Neural cell (in vitro differentiated cells): ENCODE results near the gene SLCO3A1. TPM values are rescaled to one million over a fixed set of nuclear protein-coding genes. Genes with fewer than 3 reads are reported as not detected.

Experiments
- H2AFZ ChIP-seq: fragments of 200-600, 300-800 bp; sonication (generic), shearing (Covaris generic); 2 replicates; pipeline ENCODE4 v1.6.0; 2014; ENCODE audit warnings: low read depth, mild to moderate bottlenecking, antibody characterized with exemption, low read length, moderate library complexity
- H3F3A ChIP-seq: fragments of 200-600 bp; shearing (Covaris generic); 2 replicates; pipeline ENCODE4 v1.6.1; 2016; ENCODE audit warnings: mild to moderate bottlenecking, moderate library complexity, mixed read lengths, antibody characterized with exemption, low read length; ENCODE audit not compliant: insufficient read depth, poor library complexity, severe bottlenecking
- H3K27ac ChIP-seq: fragments of 200-600, 300-800 bp; sonication (generic), shearing (Covaris generic); 2 replicates; pipeline ENCODE4 v1.5.1; 2014; ENCODE audit warnings: mild to moderate bottlenecking, low read length, moderate library complexity
- H3K27me3 ChIP-seq: fragments of 300-800, 200-600 bp; sonication (generic), shearing (Covaris generic); 2 replicates; pipeline ENCODE4 v1.6.0; 2014; ENCODE audit warnings: mild to moderate bottlenecking, low read depth, low read length, moderate library complexity; ENCODE audit not compliant: insufficient read depth
- H3K36me3 ChIP-seq: fragments of 300-800, 200-600 bp; sonication (generic), shearing (Covaris generic); 2 replicates; pipeline ENCODE4 v1.5.1; 2014; ENCODE audit warnings: mild to moderate bottlenecking, antibody characterized with exemption, low read length, moderate library complexity; ENCODE audit not compliant: insufficient read depth
- H3K4me2 ChIP-seq: fragments of 300-800, 200-600 bp; sonication (generic), shearing (Covaris generic); 2 replicates; pipeline ENCODE4 v1.6.0; 2014; ENCODE audit warnings: mild to moderate bottlenecking, low read length
- H3K4me3 ChIP-seq: fragments of 300-800, 200-600 bp; sonication (generic), shearing (Covaris generic); 2 replicates; pipeline ENCODE4 v1.5.1; 2014; ENCODE audit warnings: mild to moderate bottlenecking, low read length, moderate library complexity
- H3K79me2 ChIP-seq: fragments of 200-600 bp; shearing (Covaris generic); replicated peaks from 2 replicates; pipeline ENCODE4 v1.6.0; 2014; ENCODE audit warnings: mild to moderate bottlenecking, low read length, moderate library complexity; ENCODE audit not compliant: insufficient read depth
- H3K9ac ChIP-seq: fragments of 300-800, 200-600 bp; sonication (generic), shearing (Covaris generic); 2 replicates; pipeline ENCODE4 v1.6.1; 2016; ENCODE audit warnings: mild to moderate bottlenecking, low read length, mixed read lengths
- H3K9me2 ChIP-seq: fragments of 200-600 bp; shearing (Covaris generic); 2 replicates; pipeline ENCODE4 v1.6.1; 2016; ENCODE audit warnings: mild to moderate bottlenecking, low read length, mixed read lengths; ENCODE audit not compliant: insufficient read depth
- H3K9me3 ChIP-seq: fragments of 200-600, 300-800 bp; sonication (generic), shearing (Covaris generic); 2 replicates; pipeline ENCODE4 v1.6.1; 2016; ENCODE audit warnings: mild to moderate bottlenecking, mixed run types, low read length, moderate library complexity, mixed read lengths
- H4K20me1 ChIP-seq: fragments of 200-600 bp; shearing (Covaris generic); 2 replicates; pipeline ENCODE4 v1.6.1; 2016; ENCODE audit warnings: mild to moderate bottlenecking, mixed run types; ENCODE audit not compliant: insufficient read depth
- EP300 ChIP-seq: fragments of 450-650 bp; conservative IDR thresholded peaks from 2 replicates; pipeline ENCODE4 v1.6.1; 2014; ENCODE audit warnings: antibody characterized with exemption, mild to moderate bottlenecking, moderate library complexity; ENCODE audit not compliant: poor library complexity, severe bottlenecking
- EZH2 ChIP-seq: fragments of 200-600, 300-800 bp; shearing (Covaris generic), sonication (generic); IDR thresholded peaks from 2 replicates; pipeline ENCODE4 v1.6.1; 2014; ENCODE audit warnings: antibody characterized with exemption, low read length, borderline replicate concordance, mild to moderate bottlenecking; ENCODE audit not compliant: insufficient read depth, poor library complexity, severe bottlenecking
- MXI1 ChIP-seq: fragments of 450-650 bp; conservative IDR thresholded peaks from 2 replicates; pipeline ENCODE4 v1.6.1; 2014; ENCODE audit warnings: antibody characterized with exemption, mild to moderate bottlenecking; ENCODE audit not compliant: poor library complexity, severe bottlenecking
- POLR2AphosphoS5 ChIP-seq: IDR thresholded peaks from 2 replicates; pipeline ENCODE4 v1.6.1; 2012
- RAD21 ChIP-seq: fragments of 450-650 bp; conservative IDR thresholded peaks from 2 replicates; pipeline ENCODE4 v1.6.1; 2014; ENCODE audit warnings: antibody characterized with exemption, mild to moderate bottlenecking, moderate library complexity
- SMC3 ChIP-seq: fragments of 450-650 bp; conservative IDR thresholded peaks from 2 replicates; pipeline ENCODE4 v1.6.1; 2014; ENCODE audit warnings: antibody characterized with exemption, mild to moderate bottlenecking, moderate library complexity; ENCODE audit not compliant: poor library complexity
- TAF1 ChIP-seq: IDR thresholded peaks from 2 replicates; pipeline ENCODE4 v1.6.1; 2012; ENCODE audit warnings: low read depth
- polyA plus RNA-seq: library from polyadenylated mRNA; depleted of rRNA; stranded (reverse); fragments of >200 nt; gene quantifications from 2 replicates; pipeline ENCODE4 v1.2.3, GENCODE V29; 2014
- TF ChIP-seq, protein P1 (sequence below): fragments of 450-650 bp; IDR thresholded peaks from 2 replicates; pipeline ENCODE4 v1.5.1; 2014; ENCODE audit warnings: antibody characterized with exemption, mild to moderate bottlenecking, moderate library complexity; ENCODE audit not compliant: poor library complexity, severe bottlenecking
- TF ChIP-seq, protein P2 (sequence below): IDR thresholded peaks from 2 replicates; pipeline ENCODE4 v1.6.1; 2012; ENCODE audit warnings: borderline replicate concordance

Gene SLCO3A1
- polyA plus RNA-seq, 1 donor from 2014 or later, result 14.2 TPM

DNA sequence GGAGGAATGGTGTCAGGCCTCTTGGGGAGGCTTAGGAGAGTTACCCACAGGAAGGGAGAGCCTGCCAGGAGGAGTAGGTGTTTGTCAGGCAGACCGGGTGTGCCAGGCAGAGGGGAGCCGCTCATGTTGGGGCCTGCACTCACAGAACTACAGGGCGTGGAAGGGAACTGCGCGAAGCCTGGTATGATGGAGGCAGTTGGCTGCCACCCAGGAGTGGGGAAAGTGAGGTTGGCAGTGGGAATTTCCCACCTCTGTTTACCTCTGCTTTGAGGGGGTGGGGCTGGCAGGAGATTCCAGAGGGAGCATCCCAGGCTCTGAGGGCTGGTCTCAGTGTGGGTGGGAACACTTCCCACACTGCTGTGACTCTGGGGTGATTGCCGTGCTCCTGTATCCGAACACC, 99.9 kb downstream of the SLCO3A1 start:
- TF ChIP-seq TAF1, result no peak
- TF ChIP-seq, protein P1, sequence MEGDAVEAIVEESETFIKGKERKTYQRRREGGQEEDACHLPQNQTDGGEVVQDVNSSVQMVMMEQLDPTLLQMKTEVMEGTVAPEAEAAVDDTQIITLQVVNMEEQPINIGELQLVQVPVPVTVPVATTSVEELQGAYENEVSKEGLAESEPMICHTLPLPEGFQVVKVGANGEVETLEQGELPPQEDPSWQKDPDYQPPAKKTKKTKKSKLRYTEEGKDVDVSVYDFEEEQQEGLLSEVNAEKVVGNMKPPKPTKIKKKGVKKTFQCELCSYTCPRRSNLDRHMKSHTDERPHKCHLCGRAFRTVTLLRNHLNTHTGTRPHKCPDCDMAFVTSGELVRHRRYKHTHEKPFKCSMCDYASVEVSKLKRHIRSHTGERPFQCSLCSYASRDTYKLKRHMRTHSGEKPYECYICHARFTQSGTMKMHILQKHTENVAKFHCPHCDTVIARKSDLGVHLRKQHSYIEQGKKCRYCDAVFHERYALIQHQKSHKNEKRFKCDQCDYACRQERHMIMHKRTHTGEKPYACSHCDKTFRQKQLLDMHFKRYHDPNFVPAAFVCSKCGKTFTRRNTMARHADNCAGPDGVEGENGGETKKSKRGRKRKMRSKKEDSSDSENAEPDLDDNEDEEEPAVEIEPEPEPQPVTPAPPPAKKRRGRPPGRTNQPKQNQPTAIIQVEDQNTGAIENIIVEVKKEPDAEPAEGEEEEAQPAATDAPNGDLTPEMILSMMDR, result no peak
- TF ChIP-seq POLR2AphosphoS5, result no peak
- TF ChIP-seq SMC3, result no peak
- TF ChIP-seq EZH2, result no peak
- no peak for TF ChIP-seq RAD21
- no peak for TF ChIP-seq EP300
- TF ChIP-seq, protein P2, sequence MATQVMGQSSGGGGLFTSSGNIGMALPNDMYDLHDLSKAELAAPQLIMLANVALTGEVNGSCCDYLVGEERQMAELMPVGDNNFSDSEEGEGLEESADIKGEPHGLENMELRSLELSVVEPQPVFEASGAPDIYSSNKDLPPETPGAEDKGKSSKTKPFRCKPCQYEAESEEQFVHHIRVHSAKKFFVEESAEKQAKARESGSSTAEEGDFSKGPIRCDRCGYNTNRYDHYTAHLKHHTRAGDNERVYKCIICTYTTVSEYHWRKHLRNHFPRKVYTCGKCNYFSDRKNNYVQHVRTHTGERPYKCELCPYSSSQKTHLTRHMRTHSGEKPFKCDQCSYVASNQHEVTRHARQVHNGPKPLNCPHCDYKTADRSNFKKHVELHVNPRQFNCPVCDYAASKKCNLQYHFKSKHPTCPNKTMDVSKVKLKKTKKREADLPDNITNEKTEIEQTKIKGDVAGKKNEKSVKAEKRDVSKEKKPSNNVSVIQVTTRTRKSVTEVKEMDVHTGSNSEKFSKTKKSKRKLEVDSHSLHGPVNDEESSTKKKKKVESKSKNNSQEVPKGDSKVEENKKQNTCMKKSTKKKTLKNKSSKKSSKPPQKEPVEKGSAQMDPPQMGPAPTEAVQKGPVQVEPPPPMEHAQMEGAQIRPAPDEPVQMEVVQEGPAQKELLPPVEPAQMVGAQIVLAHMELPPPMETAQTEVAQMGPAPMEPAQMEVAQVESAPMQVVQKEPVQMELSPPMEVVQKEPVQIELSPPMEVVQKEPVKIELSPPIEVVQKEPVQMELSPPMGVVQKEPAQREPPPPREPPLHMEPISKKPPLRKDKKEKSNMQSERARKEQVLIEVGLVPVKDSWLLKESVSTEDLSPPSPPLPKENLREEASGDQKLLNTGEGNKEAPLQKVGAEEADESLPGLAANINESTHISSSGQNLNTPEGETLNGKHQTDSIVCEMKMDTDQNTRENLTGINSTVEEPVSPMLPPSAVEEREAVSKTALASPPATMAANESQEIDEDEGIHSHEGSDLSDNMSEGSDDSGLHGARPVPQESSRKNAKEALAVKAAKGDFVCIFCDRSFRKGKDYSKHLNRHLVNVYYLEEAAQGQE, result no peak
- no peak for TF ChIP-seq MXI1
- Histone ChIP-seq H2AFZ (no peak overlapping the region), H4K20me1 (no peaks in the 10 kb centered on the region)

DNA sequence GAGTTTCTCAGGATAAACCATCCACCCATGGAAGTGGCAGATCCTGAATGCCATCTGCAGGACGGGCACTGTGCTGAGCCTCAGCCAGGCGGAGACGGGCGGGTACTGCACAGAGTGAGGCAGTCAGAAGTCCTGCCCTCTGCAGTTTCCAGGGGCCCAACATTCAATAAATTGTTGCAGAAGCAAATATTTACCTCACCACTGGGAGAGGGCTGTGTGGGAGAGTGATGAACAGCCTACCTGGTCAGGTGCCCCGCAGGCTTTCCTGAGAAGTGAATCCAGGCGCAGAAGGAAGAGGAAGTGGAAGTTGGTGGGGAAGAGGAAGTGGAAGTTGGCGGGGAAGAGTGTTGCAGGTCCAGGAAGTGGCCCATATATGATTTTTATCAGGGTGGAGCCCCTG, 100.8 kb downstream of the SLCO3A1 start:
- no peak overlapping the region for H3K27ac ChIP-seq
- H4K20me1 ChIP-seq, result no peaks in the 10 kb centered on the region
- peaks cover 9% of the 10 kb centered on the region for H3K79me2 ChIP-seq
- no peaks in the 10 kb centered on the region for H3K36me3 ChIP-seq
- no peak overlapping the region for H3K4me2 ChIP-seq
- H3K9ac ChIP-seq, result no peak overlapping the region
- no peaks in the 10 kb centered on the region for H3K9me2 ChIP-seq
- H3K9me3 ChIP-seq, result no peaks in the 10 kb centered on the region
- H3K27me3 ChIP-seq, result no peaks in the 10 kb centered on the region
- H3F3A ChIP-seq, result no peaks in the 10 kb centered on the region
- H3K4me3 ChIP-seq, result no peak overlapping the region
- no peak overlapping the region for H2AFZ ChIP-seq
- TF ChIP-seq EZH2 (no peak), POLR2AphosphoS5 (no peak), MXI1 (no peak), RAD21 (no peak), SMC3 (no peak), TAF1 (no peak), EP300 (no peak)
- TF ChIP-seq, protein P2, result no peak
- TF ChIP-seq, protein P1, result no peak

More for the DNA sequence above, 99.9 kb downstream of the SLCO3A1 start:
- no peak overlapping the region for H3K4me2 ChIP-seq
- no peaks in the 10 kb centered on the region for H3K9me3 ChIP-seq
- peaks cover 14% of the 10 kb centered on the region for H3K79me2 ChIP-seq
- no peaks in the 10 kb centered on the region for H3K27me3 ChIP-seq
- H3K27ac ChIP-seq, result no peak overlapping the region
- no peak overlapping the region for H3K4me3 ChIP-seq
- no peaks in the 10 kb centered on the region for H3K36me3 ChIP-seq
- no peak overlapping the region for H3K9ac ChIP-seq
- H3K9me2 ChIP-seq, result no peaks in the 10 kb centered on the region
- H3F3A ChIP-seq, result no peaks in the 10 kb centered on the region
